Fibroblast of skin of left biceps (primary cell): ENCODE results near the gene BMPER.

Experiments used
- DNase-seq, 2 experiments: peaks; one replicate each; pipeline ENCODE4 v3.0.0-alpha.2; 2013; ENCODE audit warnings: low read depth in 2 of 2

The BMPER gene

DNA sequence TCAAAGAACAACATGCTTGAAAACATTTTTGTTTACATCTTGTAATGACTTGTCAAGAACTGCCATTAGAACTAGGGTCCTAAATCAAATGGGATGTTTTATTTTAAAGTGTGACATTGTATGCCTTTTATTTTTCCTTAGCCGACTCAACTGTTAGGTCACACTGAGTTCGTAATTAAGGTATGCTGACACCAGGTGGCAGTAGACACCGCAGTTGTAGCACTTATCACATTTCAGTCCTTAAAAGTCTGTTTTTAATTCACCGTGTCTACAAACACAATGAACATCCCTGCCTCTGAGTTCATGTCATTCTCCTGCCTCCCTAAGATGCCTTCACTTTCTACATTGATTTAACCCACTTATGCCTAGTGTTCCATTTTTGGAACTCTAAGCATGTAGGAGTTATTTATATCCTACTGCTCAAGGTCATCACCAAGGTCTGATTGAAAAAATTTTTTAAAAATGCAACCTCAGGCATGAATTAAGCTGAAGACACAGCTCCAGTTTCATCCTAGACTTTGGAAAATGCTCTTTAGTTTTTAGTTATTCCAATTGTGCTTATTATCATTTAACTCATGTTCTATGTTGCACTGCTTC lies 186.1 kb downstream of the BMPER start:
- peak in 1 of 2 experiments; percentile 23 for DNase-seq

DNA sequence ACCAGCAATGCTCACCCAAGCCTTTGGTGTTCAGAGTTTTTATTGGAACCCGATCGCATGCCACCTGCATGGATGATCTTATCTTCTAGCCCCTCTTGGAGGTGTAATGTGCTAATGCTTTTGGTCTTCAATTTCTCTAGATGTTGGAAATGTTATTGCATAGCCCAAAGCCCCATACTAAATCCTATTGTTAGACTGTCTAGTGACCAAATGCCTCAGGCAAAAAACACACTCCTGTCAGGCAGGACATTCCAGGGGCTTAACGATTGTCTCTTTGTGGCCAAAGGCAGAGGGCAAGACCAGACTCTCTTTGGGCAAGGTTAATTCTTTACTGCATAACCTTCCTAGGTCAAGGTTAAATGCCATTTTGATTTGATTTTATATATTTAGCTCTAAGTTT lies 187.9 kb downstream of the BMPER start:
- DNase-seq = no peak

DNA sequence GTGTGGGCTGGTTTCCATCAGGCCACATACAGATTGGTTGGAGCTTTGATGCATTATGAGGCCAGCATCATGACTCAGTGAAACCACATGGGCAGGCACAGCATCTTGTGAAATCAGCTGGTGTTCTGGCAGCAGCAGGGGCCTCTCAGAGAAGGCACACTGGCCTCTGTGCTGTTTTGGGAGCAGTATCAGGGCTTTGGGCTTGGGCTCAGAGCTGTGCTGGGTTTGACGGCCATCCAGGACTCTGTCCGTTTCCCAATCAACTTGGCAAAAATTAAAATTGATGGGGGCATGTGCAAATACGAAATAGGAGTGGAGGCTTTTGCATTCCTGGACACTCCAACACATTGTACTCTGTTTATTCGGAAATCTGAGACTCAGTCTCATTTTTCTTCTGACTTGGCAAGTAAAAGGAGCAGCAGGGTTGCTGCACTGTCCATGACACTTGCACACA lies 190.9 kb downstream of the BMPER start:
- DNase-seq = peak; percentile 62 to 64

DNA sequence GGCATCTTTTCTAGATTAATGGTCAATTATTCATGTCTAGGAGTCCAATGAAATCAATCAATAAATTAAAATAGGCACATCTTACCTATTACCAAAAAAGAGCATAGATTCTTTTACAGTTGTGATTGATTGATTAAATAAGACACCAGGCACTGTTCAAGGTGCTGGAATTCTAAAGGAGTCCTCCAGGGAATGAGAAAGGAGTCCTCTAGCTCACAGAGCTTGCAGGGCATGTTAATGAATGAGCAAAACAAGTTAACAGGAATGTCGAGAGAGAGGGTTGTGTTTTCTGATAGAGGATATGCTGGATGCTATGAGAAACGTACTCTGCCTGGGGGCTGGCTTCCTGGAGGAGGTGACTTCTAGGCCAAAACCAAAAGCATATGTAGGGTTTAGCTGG lies 191.4 kb downstream of the BMPER start:
- no peak for DNase-seq

DNA sequence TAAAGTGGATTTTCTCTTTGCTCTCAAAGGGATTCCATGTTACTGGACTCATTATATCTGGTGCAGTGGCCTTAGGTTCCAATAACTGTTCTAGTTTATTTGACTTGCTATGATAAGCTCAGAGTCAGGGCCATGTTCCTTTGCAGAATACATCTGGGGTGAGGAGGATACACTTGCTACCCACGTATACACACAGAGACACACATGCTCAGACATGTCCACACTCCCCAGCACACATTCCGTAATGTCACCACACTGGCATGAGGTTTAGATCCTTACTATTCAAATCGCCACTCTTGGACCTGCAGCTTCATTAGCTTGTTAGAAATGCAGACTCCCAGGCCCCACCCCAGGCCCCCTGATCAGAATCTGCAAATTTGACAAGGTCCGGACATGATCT lies 195.3 kb downstream of the BMPER start:
- no peak for DNase-seq

DNA sequence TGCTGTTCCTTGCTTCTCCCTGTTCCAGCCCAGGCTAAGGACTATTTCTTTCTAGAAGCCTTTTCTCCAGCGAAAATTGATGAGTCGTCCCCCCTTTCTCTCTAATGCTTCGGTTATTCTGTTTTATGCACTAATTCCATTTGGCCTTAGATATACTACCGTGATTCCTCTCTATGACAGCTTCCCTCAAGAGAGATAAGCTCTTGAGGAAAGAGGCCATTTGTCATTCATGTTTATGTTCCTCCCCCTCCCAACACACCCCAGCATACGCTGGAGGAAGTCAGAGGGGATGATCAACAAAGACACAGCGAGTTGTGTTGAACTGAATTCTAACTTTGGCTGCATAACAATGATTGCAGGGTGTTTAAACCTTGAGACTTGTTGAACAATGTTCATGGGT lies 198.8 kb downstream of the BMPER start:
- DNase-seq = no peak

DNA sequence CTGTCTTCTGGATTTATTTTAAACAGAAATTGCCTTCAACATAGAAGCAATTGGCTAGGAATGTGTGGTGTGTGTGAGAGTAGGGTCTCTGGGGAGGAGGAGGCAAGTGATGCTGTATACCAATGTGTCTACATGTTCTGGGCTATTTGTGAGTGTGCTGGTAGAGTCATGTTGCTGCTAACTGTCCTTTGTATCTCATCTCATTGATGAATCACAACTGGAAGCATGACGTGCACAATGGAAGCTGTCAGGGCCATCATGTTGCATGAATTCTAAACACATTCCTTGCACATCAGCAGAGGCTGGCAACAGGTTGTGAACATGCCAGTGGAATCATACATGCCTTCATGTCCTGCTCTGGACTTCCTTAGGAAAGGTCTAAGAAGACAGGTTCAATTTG lies 199.7 kb downstream of the BMPER start:
- DNase-seq = no peak

DNA sequence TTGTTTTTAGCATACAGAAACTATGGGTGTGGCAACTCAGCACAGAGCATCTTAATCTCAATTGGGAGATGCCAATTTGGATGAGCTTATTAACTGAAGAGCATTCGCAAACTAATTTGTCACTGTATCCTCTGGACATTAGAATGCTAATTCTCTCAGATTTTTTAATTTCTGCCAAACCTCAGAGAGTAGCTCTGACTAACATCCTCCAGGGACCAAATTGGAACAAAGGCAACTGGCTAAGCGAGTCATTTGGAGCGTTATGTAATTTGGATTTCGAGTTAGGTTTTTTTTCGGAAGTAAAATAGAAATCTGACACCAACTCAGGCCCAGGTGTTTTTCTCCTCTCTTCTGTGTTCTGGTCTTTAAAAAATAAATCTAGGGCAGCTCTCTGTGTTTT lies 201.9 kb downstream of the BMPER start:
- peak; percentile 51 to 57 for DNase-seq

DNA sequence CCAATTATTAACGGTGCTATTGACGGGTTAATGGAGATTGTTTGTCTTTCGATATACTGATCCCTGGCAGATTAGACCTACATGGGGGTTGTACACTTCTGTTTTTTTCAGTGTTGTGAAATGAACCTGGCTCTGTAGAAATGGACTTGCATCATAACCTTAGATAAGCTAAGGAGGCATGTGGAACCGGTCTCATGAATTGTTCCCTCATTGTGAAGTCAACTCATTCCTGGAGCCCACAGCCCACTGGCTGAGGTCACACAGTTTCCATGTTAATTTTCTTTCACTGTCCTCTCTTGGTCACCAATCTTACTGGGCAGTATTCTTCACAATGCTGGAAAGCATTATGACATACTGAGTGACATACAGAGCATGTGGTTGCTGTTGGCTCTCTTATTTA lies 202.8 kb downstream of the BMPER start:
- no peak for DNase-seq

DNA sequence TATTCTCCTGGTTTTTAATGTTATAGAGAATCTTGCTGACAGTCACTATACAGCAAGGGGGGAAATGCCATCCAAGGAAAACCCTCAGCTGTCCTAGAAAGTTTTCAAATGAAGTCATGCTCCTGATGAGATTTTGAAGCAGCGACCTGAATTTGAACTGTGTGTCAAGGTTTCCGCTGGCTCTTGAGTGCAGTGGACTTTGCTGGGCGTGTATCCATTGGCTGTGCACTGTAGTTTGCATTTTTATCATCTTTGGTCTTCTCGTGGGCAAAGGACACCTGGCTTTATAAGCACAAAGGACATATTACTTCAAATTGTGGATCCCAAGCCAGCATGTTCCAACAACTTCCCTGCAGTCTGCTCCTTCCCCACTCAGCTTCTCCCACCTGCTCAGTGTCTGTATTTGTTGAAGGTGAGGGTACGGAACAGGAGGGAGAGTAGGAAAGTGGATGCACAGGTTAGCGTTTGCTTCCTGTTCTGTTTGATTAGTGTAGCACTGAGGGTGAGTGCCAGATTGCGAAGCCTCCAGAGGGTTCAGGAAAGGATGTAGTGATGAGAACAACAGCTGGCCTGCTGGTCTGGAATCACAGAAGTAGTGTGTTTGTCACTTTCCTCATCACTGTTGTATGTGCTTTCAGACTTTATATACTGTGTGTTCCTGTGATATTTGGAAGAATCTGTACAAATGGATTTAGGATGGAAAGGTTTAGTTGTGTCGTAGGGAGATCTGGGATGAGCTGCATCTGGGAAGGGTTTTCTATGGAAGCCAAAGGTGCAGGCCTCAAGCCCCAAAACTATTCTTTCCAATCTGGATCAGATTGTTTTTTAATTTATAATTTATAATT lies 204.8 kb downstream of the BMPER start:
- DNase-seq = no peak

DNA sequence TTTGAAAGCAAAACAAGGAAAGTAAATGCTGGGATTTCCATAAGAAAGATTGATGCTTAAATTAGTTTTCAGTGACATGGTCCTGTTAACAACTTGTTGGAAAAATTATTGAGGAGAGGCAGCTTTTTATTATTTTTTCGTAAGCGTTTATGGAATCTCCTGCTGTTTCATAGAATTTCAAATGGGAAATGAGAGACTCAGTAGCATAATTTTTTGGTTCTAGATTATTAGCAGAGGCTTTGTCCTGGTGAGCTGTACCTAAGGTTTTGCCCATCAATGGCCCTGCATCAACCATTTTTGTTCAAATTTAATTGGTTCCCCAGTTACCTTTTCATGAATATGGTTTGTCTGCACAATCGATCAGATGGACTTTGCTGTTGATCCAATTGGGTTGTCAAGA lies 205.7 kb downstream of the BMPER start:
- DNase-seq = no peak

DNA sequence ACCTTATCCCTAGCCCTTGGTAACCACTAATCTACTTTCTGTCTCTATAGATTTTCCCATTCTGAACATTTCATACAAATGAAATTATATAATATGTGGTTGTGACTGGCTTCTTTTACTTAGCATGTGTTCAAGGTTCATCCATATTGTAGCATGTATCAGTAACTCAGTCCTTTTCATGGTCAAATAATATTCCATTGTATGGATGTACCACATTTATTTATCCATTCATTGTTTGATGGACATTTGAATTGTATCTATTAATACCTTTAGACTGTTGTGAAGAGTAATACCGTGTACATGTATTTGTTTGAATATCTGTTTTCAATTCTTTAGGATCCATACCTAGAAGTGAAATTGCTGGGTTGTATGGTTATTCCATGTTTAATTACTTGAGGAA lies 210.2 kb downstream of the BMPER start:
- DNase-seq = no peak

DNA sequence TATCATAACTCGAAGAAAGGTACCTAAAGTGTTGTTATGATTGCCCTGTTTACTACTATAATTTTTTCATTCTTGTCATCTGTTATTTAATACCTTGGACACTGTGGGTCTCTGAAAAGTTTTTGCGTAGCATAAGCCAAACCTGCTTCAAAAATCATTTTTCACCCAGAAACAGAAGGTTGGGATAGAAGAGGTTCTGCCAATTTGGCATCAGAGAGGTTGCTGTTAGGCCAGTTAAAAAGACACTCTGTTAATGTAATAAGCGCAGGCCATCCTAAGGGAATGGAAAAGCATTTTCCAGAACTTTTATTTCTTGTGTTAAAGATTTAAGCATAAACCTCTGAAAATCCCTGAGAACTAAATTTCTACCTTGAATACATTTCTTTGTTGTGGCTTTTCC lies 212.2 kb downstream of the BMPER start:
- no peak for DNase-seq

DNA sequence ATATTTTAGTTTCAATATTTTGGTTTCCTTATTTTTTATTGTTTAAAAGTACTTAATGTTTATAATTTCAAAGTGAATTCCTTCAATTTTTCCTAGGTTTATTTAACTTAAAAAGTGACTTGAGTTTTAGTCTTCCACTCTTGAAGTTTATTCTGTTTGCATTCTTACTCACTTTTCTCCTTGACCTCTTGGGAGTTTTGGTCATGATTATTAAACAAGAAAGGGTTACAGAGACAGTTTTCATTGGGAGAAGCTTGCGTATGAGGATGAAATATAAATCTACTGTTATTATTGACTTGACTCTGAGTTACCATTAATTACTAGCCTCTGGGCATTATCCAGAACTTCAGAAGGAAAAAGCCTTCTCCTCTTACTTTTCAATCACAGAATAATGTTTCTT lies 216.0 kb downstream of the BMPER start:
- no peak for DNase-seq

DNA sequence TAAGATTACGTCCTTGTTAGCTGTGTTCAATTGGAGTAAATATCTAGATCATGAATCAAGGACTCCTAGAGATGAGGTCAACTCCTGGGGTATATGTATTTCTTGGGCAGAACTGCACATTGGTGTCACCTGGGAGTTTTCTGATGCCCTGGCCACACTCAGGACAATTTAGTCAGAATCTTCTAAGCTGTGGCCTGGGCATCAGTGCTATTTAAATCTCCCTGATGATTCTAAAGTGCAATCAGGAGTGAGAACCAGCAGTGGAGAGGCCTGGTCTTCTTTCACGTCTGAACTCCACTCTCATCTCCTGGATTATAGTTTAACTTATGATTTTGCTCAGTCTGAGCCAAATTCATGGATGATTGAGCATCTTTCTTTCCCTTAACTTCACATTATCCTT lies 218.0 kb downstream of the BMPER start:
- no peak for DNase-seq

DNA sequence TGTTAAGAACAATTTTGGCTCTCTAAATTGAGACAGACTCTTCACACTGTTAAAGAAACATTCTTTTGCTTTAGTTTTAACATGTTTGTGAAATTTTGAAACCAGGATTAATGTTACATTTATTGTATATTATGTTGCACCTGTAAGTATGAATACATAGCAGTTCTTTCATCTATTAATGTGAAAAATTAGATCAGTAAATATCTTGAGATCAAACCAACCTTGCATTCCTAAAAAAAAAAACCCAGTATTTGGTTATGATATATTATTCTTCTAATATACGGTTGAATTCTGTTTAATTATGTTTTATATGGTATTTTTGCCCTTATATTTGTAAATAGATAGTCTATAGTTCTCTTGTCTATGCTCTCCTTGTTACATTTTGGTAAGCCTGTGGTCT lies 219.4 kb downstream of the BMPER start:
- no peak for DNase-seq

DNA sequence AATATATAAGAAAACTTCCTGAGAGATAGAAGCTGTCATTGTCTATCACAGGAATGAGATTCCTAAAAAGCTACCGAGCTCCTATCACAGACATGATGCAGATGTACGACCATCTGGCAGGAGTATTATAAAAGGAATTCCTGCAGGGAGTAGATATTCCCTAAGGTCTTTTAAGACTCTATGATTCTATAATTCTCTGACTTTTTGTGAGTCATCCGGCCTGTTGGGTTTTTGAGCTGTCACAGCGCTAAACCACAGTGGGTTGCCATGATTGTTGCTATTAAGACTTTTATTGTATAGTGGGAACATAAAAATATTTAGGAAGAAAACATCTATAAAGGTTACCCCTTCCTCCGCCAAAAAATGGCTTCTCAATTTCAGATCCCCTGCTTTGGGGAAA lies 223.4 kb downstream of the BMPER start:
- peak; percentile 83 to 88 for DNase-seq

DNA sequence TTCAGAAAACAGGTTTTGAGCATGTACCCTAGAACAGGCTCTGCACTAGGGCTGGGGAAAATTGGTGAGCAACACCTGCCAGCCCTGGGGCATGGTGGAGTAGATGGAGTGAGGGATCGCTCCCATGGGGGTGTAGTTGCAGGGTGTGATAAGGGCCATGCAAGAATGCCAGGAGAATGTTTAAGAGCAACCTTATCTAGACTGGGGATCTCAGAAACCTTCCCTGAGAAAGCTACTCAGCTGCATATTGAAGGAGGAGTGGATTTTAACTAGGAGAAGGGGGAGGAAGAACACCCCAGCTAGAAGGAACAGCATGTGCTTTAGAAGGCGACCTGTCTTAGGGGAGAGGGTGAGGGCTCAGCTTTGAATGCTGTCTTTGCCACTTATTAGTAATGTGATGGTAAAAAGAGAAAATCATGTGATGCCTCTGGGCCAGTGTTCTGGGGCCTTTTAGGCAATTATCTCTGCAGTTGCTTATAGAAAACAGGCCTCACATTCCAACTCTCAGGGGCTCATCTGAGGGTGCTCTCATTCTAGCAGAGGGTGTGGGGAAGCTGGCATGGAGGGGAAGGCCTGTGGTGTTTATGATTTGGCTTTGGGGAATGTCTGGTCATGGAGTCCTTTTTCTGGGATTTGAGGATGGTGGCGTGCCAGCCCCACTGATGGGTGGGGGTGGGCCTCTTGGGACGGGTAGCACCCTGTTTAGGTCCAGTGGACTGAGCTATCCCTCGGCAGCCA lies 225.4 kb downstream of the BMPER start:
- DNase-seq = no peak

DNA sequence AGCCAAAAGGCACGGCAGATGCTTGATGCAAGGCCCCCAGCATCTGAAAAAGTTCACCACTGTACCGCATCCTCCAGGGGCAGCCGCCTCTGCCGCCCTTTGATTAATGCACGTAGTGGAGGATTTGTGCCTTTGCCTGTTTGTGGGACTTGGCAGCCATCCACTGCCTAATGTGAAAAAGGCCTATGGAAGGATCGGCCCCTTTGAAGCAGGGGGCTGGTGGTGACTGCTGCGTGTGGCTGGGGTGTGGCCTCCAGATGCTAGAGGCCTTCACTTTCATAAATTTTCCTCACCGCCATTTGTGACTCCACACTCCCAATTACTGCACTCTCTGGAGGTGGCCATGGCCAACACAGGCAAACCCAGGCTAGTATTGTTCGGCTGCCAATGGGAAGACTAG lies 226.0 kb downstream of the BMPER start:
- DNase-seq = peak in 1 of 2 experiments; percentile 45

DNA sequence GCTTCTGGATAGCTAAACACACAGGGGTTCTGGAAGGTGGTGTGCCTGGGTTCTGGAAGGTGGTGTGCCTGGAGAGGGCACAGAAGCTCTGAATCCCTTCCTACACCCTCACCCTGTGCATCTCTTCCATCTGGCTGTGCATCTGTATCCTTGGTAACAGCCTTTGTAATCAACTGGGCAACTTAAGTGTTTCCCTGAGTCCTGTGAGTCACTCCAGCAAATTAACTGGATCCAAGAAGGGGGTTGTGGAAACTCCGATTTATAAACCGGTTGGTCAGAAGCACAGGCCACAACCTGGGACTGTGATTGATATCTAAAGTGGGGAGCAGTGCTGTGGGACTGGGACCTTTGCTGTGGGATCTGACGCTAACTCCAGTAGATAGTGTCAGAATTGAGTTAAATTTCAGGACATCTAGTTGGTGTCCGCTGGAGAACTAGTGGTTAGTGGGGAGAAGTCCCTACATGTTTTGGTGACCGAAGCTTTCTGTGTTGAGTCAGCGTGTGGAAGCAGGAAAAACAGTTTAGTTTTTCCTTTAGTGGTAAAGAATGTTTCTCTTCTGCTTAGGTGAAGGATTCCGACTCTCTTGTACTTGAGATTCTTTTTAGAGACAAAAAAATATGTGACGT lies 228.1 kb downstream of the BMPER start:
- peak in 1 of 2 experiments; percentile 59 for DNase-seq

DNA sequence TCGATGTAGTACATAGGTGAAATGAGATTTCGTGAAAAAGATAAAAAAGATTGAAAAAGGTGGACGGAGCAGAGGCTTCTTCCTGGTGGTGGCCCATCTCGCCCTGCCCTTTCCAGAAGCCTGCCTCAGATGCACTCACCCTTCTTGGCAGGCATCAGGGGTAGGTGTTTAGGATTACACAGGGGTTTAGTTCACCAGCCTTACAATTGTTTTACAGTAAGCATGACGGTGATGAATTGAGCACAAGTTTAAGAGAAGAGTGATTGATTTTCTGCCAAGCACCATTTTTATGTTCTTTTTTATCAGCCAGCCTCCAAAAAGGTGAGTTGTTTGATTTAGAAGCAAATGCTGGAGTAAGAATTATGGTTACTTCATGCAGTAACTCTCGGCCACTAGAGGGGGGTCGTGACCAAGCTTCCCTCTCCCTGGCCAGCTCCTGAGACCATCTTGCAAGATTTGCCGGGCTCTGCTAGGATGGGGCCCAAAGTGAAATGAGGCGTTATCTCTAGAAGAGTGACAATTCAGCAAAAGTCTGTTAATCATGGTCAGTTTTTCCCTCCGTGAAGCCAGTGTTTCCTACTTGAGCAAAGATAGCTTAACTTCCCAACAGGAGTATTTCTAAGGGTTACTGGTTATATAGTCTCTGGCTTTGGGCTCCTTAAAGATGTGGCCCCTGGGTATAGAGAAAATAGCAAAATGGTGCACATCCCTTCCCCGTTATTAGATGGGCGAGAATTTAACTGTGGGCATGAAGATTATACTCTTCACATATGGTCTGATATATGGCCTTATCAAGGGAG lies 228.8 kb downstream of the BMPER start:
- no peak for DNase-seq
